Lower lobe of right lung (tissue), 2 donors: ENCODE data around the gene KIF6. TPM values are rescaled to one million over a fixed set of nuclear protein-coding genes. Genes with fewer than 3 reads are reported as not detected.

Source experiments
- ATAC-seq, 2 donors: fragments of 200-7000 bp; cut with Tn5 transposase; one replicate each; pipeline ENCODE4 v1.9.1; 2020 to 2022; ENCODE audit warnings: mild to moderate bottlenecking in 2 of 2, moderate library complexity in 2 of 2
- DNase-seq: peaks from one replicate; pipeline ENCODE4 v3.0.0-alpha.2; 2020
- H3K27ac ChIP-seq: fragments of 200-600 bp; one replicate; pipeline ENCODE4 v1.8.0; 2022
- H3K27me3 ChIP-seq: fragments of 200-600 bp; one replicate; pipeline ENCODE4 v1.8.0; 2022; ENCODE audit warnings: low read depth
- H3K36me3 ChIP-seq: fragments of 200-600 bp; one replicate; pipeline ENCODE4 v1.8.0; 2022; ENCODE audit warnings: mild to moderate bottlenecking
- H3K4me1 ChIP-seq: fragments of 200-600 bp; one replicate; pipeline ENCODE4 v1.8.0; 2022
- H3K4me3 ChIP-seq: fragments of 200-600 bp; one replicate; pipeline ENCODE4 v1.8.0; 2022; ENCODE audit warnings: mild to moderate bottlenecking
- H3K9me3 ChIP-seq: fragments of 200-600 bp; one replicate; pipeline ENCODE4 v1.8.0; 2022
- intact Hi-C: fragments of 100-400 bp; cut with DNase I; formaldehyde crosslinking; loops from one replicate; pipeline ENCODE4 v1.11.0; 2022
- total RNA-seq: library from RNA; stranded (reverse); fragmentation: NEBNext Ultra II Directional; extraction: Animal tissue kit (Norgen Biotek cat#: 25700); gene quantifications from one replicate; pipeline ENCODE4 v1.2.1, GENCODE V29; 2021
- TF ChIP-seq, protein P1 (sequence below): fragments of 200-600 bp; IDR thresholded peaks from one replicate; pipeline ENCODE4 v1.8.0; 2022; ENCODE audit warnings: antibody characterized with exemption, mild to moderate bottlenecking
- donor health status: DM: no; HTN: yes; CAD: no; lungs with severe emphysema.

KIF6 gene
- total RNA-seq, 1 donor from 2014 or later = 2.5 TPM

- no peak for DNase-seq
- Histone ChIP-seq H3K9me3 (no peaks in the 10 kb centered on the region), H3K27me3 (peaks cover 36% of the 10 kb centered on the region), H3K36me3 (no peaks in the 10 kb centered on the region), H3K4me1 (peaks cover 18% of the 10 kb centered on the region), H3K27ac (peak overlapping the region; percentile 14), H3K4me3 (peak overlapping the region; percentile 46)
- ATAC-seq = no peak
- intact Hi-C loops = no loop called here
- TF ChIP-seq, protein P1, sequence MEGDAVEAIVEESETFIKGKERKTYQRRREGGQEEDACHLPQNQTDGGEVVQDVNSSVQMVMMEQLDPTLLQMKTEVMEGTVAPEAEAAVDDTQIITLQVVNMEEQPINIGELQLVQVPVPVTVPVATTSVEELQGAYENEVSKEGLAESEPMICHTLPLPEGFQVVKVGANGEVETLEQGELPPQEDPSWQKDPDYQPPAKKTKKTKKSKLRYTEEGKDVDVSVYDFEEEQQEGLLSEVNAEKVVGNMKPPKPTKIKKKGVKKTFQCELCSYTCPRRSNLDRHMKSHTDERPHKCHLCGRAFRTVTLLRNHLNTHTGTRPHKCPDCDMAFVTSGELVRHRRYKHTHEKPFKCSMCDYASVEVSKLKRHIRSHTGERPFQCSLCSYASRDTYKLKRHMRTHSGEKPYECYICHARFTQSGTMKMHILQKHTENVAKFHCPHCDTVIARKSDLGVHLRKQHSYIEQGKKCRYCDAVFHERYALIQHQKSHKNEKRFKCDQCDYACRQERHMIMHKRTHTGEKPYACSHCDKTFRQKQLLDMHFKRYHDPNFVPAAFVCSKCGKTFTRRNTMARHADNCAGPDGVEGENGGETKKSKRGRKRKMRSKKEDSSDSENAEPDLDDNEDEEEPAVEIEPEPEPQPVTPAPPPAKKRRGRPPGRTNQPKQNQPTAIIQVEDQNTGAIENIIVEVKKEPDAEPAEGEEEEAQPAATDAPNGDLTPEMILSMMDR = no peak
Observed at GRCh38 chr6:39312912-39313525, 412.2 kb downstream of the KIF6 start.

- H3K9me3 ChIP-seq = no peaks in the 10 kb centered on the region
- H3K4me1 ChIP-seq = peaks cover 18% of the 10 kb centered on the region
- H3K27ac ChIP-seq = no peak overlapping the region
- intact Hi-C loops = no loop called here
- DNase-seq = no peak
- no peaks in the 10 kb centered on the region for H3K36me3 ChIP-seq
- no peak for ATAC-seq
- TF ChIP-seq, protein P1 = no peak
- no peak overlapping the region for H3K4me3 ChIP-seq
- H3K27me3 ChIP-seq = peaks cover 29% of the 10 kb centered on the region
Observed at GRCh38 chr6:39310542-39310941, 414.7 kb downstream of the KIF6 start.

DNA sequence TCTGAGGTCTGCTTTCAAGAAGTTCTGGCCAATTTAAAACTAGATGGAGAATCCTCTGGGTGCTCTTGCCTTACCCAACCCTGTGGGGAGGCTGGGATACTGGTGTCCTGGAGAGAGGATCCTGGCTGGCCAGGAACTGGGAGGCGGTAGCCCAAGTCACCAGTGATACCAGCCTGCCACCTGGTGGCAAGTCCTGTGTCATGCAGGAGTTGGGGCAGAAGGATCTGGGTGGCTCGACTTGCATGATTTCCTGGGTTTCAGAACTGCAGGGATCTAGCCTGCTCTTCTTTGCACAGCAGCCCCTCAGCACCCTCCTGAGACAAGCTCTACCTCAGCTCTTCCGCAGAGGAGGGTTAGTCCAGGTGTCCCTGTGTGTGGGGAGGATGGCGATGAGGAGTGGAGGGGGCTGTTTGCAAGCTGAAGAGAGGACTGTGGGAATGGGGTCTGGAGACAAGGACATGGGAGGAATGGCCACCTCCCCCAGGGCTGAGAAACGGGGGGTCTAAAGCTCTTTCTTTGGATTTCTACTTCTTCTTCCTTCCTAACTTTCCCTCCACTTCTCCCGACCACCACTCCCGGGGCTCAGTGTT is 415.2 kb downstream of the KIF6 start:
- Histone ChIP-seq H3K36me3 (no peaks in the 10 kb centered on the region), H3K27me3 (peaks cover 29% of the 10 kb centered on the region), H3K4me1 (peaks cover 18% of the 10 kb centered on the region), H3K4me3 (no peak overlapping the region), H3K9me3 (no peaks in the 10 kb centered on the region), H3K27ac (no peak overlapping the region)
- intact Hi-C loops = no loop called here
- ATAC-seq (peak; percentile 75 to 83), DNase-seq (peak; percentile 74)
- TF ChIP-seq, protein P1 = peak; percentile 90

GRCh38 chr6:39307462-39307861 is 417.7 kb downstream of the KIF6 start:
- DNase-seq (no peak), ATAC-seq (no peak)
- intact Hi-C loops = no loop called here
- no peaks in the 10 kb centered on the region for H3K4me1 ChIP-seq
- H3K27me3 ChIP-seq = peaks cover 6% of the 10 kb centered on the region
- no peaks in the 10 kb centered on the region for H3K9me3 ChIP-seq
- no peak overlapping the region for H3K27ac ChIP-seq
- H3K4me3 ChIP-seq = no peak overlapping the region
- no peaks in the 10 kb centered on the region for H3K36me3 ChIP-seq
- TF ChIP-seq, protein P1 = no peak

GRCh38 chr6:39304951-39305350 is 420.3 kb downstream of the KIF6 start:
- no peak overlapping the region for H3K4me3 ChIP-seq
- intact Hi-C loops = no loop called here
- ATAC-seq = no peak
- TF ChIP-seq, protein P1 = no peak
- H3K36me3 ChIP-seq = no peaks in the 10 kb centered on the region
- no peaks in the 10 kb centered on the region for H3K27me3 ChIP-seq
- no peak for DNase-seq
- no peak overlapping the region for H3K27ac ChIP-seq
- no peaks in the 10 kb centered on the region for H3K4me1 ChIP-seq
- no peaks in the 10 kb centered on the region for H3K9me3 ChIP-seq
